ENCODE measurements around the gene TP73. TPM values are rescaled to one million over a fixed set of nuclear protein-coding genes. Genes with fewer than 3 reads are reported as not detected.
A peak's percentile ranks its signal among the peaks of the same experiment; 100 is the strongest.

TP73 gene
- total and polyA plus RNA-seq, 7 donors = under 0.01 to 0.13 (median 0.01) TPM; not detected in 4

DNA sequence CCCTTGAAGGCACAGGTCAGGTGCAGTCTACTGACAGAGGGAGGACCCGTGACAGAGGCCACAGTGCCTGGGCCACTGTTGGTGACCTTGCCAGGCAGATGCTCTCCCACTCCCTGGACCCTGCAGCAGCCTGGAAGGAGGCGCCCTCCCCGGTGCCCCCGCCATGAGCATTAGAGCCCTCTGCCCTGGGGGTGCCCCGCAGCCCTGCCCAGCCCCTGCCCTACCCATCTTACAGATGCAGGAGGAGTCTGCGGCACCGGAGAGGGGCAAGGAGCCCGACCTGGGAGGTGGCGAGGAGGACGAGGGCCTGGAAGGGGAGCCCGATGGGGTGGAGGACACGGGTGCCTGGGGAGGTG is 110.5 kb downstream of the TP73 start:
- H3K27ac ChIP-seq = no peak overlapping the region
- peaks cover 6% of the 10 kb centered on the region for H3K4me1 ChIP-seq
- H3K36me3 ChIP-seq (ENCODE audit: insufficient read depth in 1 of 2, low read depth in 1 of 2) = no peaks in the 10 kb centered on the region
- peaks cover 0 to 3% (median 0%) of the 10 kb centered on the region in 3 donors for H3K27me3 ChIP-seq (ENCODE audit: insufficient read depth in 3 of 3, low read length in 2 of 3)
- H3K4me3 ChIP-seq = no peak overlapping the region
- 81 to 91% (median 81%) methylated on average over 12 of the region's 12 CpGs for WGBS, 3 donors
- intact Hi-C loops (cut with DNase I) = no loop called here
- H3K9me3 ChIP-seq = no peaks in the 10 kb centered on the region
- TF ChIP-seq, protein P1, sequence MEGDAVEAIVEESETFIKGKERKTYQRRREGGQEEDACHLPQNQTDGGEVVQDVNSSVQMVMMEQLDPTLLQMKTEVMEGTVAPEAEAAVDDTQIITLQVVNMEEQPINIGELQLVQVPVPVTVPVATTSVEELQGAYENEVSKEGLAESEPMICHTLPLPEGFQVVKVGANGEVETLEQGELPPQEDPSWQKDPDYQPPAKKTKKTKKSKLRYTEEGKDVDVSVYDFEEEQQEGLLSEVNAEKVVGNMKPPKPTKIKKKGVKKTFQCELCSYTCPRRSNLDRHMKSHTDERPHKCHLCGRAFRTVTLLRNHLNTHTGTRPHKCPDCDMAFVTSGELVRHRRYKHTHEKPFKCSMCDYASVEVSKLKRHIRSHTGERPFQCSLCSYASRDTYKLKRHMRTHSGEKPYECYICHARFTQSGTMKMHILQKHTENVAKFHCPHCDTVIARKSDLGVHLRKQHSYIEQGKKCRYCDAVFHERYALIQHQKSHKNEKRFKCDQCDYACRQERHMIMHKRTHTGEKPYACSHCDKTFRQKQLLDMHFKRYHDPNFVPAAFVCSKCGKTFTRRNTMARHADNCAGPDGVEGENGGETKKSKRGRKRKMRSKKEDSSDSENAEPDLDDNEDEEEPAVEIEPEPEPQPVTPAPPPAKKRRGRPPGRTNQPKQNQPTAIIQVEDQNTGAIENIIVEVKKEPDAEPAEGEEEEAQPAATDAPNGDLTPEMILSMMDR (IDR thresholded peaks at IDR 0.05) = no peak
- no peak for DNase-seq
- no peak for ATAC-seq

DNA sequence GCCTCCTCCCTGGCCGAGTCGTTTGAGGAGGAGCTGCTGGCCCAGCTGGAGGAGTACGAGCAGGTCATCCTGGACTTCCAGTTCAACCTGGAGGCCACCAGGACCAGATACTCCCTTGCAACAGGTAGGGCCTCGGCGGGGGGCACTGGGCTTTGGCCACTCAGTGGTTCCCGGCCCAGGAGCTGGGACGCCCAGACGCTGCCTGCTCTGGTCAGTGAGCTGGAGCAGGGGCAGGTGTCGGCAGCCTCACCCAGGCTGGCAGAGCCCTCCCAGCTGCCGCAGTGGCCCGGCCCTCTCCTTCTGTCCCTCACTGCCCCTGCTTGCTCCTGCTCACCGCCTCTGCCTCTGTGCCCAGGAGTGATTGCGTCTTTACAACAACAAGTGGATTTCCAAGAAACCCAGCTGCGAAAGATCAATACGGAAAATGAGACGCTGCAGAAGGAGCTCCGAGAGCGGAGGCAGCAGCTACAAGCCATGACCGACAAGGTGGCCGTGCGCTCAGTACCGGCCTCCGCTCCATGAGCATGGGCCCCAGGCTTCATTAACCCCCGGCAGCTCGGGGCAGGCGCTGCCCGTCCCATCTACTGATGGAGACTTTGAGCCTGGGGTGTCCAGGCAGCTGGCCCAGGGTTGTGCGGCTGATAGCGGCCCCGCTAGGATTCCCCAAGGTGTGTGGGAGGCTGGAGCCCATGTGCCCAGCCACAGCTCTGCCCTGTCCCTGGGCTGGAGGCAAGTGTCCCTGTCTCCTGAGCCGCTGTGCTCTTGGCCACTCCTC is 111.2 kb downstream of the TP73 start:
- Histone ChIP-seq H3K36me3 (ENCODE audit: insufficient read depth in 1 of 2, low read depth in 1 of 2) (no peaks in the 10 kb centered on the region), H3K27me3 (ENCODE audit: insufficient read depth in 3 of 3, low read length in 2 of 3) (peaks cover 0 to 3% (median 0%) of the 10 kb centered on the region in 3 donors), H3K4me1 (peaks cover 6% of the 10 kb centered on the region), H3K4me3 (no peak overlapping the region), H3K27ac (no peak overlapping the region), H3K9me3 (no peaks in the 10 kb centered on the region)
- ATAC-seq (no peak), DNase-seq (peak in 1 of 2 donors; percentile 36)
- 68 to 72% (median 70%) methylated on average over 28 to 31 of the region's 31 CpGs for WGBS, 3 donors
- intact Hi-C loops (cut with DNase I) = no loop called here
- TF ChIP-seq, protein P1 (IDR thresholded peaks at IDR 0.05) = no peak

DNA sequence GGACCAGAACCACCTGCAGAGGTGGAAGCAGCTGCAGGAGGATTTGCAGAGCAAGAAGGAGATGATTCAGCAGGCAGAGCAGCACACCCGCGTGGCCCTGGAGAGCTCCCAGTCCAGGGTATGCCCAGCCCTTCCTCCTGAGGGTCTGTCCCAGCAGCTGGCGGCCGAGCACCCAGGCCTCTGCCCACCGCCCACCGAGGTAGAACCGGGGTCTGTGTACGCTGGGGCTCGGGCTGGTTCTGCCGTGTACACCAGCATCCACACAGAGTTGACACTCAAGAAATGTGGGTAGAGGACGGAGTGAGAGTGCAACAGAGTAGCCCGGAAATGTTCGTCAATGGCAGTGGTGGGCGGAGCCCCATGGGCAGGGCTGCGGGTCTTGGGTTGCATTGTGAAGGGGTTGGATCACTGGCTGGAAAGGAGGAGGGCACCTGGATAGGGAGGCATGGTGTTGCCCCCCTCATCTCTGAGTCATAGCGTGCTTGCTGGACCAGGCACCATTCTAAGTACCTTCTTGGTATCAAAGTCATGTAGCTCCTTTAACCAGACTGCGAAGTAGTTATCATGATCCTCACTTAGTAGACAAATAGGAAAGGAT is 115.1 kb downstream of the TP73 start:
- H3K4me3 ChIP-seq = no peak overlapping the region
- no peak overlapping the region for H3K27ac ChIP-seq
- ATAC-seq (no peak), DNase-seq (no peak)
- peaks cover 0 to 3% (median 0%) of the 10 kb centered on the region in 3 donors for H3K27me3 ChIP-seq (ENCODE audit: insufficient read depth in 3 of 3, low read length in 2 of 3)
- TF ChIP-seq, protein P1 (IDR thresholded peaks at IDR 0.05) = no peak
- peaks cover 4% of the 10 kb centered on the region for H3K4me1 ChIP-seq
- H3K36me3 ChIP-seq (ENCODE audit: insufficient read depth in 1 of 2, low read depth in 1 of 2) = no peaks in the 10 kb centered on the region
- no peaks in the 10 kb centered on the region for H3K9me3 ChIP-seq
- intact Hi-C loops (cut with DNase I) = no loop called here
- WGBS, 3 donors = 82 to 85% (median 83%) methylated on average over 16 to 17 of the region's 17 CpGs

DNA sequence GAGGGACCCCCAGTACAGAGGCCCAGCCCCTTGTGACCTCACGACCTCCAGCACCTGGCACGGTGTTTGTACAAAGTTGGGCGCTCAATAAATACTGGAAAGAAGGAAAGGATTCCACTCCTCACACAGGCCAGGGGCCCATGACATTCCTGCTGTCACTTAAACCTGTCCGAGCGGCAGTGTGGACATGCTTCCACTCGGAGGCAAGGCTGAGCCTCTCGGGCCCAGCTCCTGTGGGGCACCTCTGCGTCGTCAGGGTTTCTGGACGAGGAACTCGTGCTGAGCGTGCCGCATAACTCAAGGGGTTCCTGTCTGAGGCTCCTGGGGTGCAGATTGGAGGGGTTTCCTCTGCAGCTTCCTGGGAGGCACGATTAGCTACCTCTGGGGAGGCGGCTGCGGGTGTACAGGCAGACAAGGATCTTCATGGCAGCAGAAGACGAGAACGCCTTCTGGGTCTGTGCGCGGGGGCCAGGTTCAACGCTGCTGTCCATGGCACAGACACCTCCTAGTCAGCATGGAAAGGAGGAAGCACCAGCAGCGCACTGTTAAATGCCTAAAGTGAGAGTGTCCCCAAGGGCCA is 116.6 kb downstream of the TP73 start:
- 89 to 91% (median 90%) methylated on average over 22 of the region's 22 CpGs for WGBS, 3 donors
- Histone ChIP-seq H3K27ac (no peak overlapping the region), H3K27me3 (ENCODE audit: insufficient read depth in 3 of 3, low read length in 2 of 3) (no peaks in the 10 kb centered on the region), H3K4me1 (peaks cover 10% of the 10 kb centered on the region), H3K9me3 (no peaks in the 10 kb centered on the region), H3K36me3 (ENCODE audit: insufficient read depth in 1 of 2, low read depth in 1 of 2) (no peaks in the 10 kb centered on the region), H3K4me3 (no peak overlapping the region)
- TF ChIP-seq, protein P1 (IDR thresholded peaks at IDR 0.05) = no peak
- ATAC-seq (no peak), DNase-seq (no peak)
- intact Hi-C loops (cut with DNase I) = no loop called here

Data from psoas muscle (tissue), 8 donors.